HG03378 (cell line): ENCODE data around the gene CAMK1D.
"Not testable (repeated sequence)": the region's sequence is repeated elsewhere in the genome, so short reads cannot be mapped to it uniquely, and the experiment has no call there.

Experiments
- ATAC-seq: cut with Tn5 transposase; IDR thresholded peaks from one replicate; pipeline ENCODE4 v1.9.1; 2021; ENCODE audit warnings: mild to moderate bottlenecking, moderate library complexity; ENCODE audit not compliant: unreplicated experiment

CAMK1D gene

GRCh38 chr10:12835709-12836108, 486.4 kb downstream of the CAMK1D start:
- no peak for ATAC-seq

DNA sequence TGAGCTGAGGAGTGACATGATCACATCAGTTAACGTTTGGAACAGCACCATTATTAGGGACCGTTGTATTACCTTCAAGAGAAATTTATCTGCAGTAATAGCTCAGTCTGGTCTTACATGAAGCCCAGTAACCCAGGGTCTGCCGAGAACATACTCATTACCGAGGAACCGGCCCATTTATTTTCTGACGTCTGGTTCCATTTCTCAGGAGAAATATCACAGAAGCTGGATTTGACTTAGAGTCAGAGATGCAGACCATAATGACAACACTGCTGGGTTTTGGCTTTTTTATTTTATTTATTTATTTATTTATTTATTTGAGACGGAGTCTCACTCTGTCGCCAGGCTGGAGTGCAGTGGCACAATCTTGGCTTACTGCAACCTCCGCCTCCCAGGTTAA, 489.0 kb downstream of the CAMK1D start:
- ATAC-seq, result no peak

DNA sequence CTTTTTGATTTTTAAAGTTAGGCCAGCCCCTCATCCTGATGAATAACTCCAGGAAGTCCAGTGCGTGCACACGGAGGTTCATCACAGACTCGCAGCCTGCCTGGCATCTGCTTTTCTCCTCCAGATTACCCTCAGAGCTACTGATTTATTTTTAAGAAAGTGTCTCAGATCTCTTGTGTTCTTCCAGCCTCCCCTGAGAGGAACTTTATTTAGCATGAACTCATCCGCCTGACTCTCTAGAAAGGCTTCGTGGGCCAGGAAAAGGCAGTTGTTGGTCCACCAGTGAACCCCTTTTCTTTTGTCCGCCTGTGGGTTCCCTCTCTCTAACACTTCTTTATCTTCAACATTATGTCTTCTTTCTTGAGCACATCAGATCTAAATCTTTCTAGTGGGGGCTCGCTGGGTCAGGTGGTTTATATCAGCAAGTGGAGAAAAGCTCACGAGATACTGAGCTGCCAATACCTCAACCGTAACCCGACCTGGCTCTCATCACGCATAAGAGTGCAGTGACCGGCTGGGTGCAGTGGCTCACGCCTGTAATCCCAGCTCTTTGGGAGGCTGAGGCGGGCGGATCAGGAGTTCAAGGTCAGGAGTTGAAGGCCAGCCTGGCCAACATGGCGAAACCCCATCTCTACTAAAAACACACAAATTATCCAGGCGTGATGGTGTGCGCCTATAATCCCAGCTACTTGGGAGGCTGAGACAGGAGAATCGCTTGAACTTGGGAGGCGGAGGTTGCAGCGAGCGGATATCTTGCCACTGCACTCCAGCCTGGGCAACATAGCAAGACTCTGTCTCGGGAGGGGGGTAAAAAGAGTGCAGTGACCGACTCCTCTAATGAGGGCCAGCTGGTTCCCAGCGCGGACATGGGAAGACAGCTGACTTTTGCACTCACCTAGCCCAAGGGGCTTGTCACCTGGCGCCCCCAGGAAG, 489.9 kb downstream of the CAMK1D start:
- ATAC-seq, result no peak

- ATAC-seq, result no peak
These were observed 490.7 kb downstream of the CAMK1D start for GRCh38 chr10:12839941-12840611.

GRCh38 chr10:12841426-12841825, 492.1 kb downstream of the CAMK1D start:
- ATAC-seq, result no peak

DNA sequence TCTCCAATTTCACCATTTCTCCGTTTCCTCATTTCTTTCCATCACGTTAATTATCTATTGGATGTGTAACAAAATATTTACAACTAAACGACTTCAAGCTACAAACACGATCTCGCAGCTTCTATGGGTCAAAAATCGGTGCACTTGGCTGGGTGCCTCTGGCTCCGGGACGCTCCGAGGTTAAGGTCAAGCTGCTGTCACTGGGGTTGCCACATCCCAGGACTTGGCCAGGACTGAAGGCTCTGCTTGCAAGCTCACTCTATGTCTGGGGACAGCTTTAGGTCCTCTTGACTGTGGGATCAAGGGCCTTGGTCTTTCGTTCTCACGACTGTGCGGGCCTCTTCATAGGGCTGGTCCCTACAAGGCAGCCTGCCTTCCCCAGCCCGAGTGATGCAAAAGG, 492.5 kb downstream of the CAMK1D start:
- no peak for ATAC-seq

- no peak for ATAC-seq
These were observed 493.0 kb downstream of the CAMK1D start for GRCh38 chr10:12842310-12842709.

- no peak for ATAC-seq
These were observed 494.1 kb downstream of the CAMK1D start for GRCh38 chr10:12843296-12843945.

DNA sequence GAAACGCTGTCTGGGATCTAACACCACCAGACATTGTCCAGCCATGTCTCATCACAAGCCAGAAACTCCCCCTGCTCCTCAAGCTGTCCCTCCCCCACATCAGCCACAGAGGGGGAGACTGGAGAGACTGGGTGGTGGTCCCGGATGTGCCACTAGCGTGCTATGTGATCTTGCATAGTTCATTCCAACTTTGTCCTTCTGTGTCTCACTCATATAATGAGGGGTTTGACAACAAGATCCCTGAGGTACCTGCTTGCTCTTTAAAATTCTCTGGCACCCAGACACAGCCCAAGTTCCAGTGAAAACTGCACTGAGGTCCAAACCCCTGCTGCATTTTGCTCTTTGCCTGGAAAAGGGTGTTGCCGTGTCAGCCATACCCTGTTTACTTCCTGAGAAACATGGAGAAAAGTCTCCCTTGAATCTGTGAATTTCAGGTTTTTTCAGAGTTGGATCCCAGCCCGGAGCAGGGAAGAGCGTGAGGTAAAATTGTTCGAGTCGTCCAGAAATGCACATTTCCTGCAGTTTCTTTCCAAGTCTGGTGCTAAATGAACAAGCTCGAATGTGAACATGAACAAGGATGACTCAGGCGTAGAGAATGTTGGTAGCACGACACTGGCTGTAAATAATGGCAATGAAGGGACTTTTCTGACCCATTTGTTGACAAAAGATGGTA, 495.6 kb downstream of the CAMK1D start:
- ATAC-seq, result no peak

GRCh38 chr10:12846718-12847117, 497.4 kb downstream of the CAMK1D start:
- ATAC-seq, result no peak

GRCh38 chr10:12847361-12847975, 498.1 kb downstream of the CAMK1D start:
- no peak for ATAC-seq

- no peak for ATAC-seq
These were observed 499.3 kb downstream of the CAMK1D start for GRCh38 chr10:12848439-12849173.

DNA sequence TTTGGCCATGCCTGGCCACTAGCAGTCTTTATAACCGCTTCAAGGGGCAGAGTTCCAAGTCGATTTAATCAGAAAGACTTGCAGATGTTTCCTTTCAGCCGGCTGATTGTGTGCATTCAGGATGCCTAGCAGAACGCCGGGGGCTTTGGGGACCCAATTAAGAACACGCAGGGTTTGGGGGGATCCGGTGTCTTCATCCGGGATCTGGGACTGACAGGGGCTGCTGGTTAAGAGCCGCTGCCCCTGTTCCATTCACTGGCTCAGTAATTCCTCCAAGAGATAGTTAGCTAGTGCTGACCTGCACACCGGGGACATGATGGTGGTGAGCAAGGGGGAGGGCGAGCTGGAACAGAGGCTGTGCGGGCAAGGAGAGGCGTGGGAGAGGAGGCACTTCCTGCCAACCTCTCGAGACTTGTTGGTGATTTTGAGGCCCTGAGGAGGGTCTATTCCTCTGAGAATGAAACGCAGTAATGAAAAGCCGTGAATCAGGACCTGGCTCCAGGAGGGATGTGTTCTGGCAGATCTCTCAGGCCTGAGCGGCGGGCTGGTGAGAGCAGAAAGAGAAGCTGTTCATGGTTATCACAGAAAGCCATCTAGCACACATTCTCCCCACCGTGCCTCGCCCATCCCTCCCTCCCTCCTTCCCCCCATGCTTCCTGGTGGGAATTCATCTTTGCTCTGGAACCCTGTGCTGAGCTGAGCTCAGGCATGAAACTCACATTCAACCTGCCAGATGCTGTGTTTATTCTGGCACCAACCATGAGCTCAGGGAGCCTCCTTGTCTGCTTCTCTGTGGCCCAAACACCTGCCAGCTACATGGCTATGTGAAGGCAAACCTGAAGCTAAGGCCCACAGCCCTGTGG, 500.2 kb downstream of the CAMK1D start:
- ATAC-seq, result no peak

DNA sequence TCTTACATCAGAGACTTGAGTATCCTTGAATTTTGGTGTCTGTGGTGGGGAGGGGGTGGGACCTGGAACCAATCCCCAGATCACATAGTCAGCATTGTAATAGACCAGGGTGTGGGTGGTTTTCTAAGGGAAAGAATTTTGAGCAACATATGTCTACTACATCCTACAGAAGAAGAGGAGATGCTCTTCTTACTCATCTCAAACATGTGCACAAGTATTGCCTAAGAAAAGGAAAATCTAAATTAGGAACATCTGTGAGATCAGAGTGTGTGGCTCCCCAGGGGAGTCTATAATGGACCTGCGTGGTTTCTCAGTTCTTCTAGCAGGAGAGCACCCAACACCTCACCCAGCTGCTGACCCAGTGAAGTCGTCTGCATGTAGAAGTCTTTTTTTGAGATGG, 503.3 kb downstream of the CAMK1D start:
- no peak for ATAC-seq

GRCh38 chr10:12854988-12855387, 505.6 kb downstream of the CAMK1D start:
- ATAC-seq, result no peak

DNA sequence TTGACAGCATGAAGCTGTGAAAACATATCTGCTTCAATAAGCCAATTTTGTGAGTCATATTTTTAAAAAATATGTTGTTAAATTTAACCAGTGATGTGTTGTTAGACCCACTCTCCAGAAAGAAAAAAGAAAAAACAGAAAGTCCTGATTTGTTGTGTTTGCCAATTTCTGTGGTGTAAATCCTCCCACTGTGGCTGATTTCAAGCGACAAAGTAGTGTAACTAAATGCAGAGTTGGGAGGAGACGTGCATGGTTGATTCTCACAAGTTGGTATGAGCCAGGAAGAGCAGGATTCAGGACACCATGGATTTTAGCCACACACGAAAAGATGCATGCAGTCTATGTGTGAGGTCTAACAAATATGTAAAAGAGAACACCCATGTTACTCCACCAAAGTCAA, 513.1 kb downstream of the CAMK1D start:
- no peak for ATAC-seq

DNA sequence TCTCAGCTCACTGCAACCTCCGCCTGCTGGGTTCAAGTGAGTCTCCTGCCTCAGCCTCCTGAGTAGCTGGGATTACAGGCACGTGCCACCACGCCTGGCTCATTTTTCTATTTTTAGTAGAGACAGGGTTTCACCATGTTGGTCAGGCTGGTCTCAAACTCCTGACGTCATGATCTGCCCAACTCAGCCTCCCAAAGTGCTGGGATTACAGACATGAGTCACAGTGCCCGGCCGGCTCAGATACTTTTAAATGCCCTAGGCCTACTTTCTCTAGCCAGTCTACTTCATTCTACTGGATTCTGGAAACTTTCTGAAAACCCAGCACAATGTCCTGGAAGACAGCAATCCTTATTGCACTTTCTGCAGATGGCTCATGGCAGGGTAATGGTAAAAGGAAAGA, 516.2 kb downstream of the CAMK1D start:
- not testable (repeated sequence) for ATAC-seq

DNA sequence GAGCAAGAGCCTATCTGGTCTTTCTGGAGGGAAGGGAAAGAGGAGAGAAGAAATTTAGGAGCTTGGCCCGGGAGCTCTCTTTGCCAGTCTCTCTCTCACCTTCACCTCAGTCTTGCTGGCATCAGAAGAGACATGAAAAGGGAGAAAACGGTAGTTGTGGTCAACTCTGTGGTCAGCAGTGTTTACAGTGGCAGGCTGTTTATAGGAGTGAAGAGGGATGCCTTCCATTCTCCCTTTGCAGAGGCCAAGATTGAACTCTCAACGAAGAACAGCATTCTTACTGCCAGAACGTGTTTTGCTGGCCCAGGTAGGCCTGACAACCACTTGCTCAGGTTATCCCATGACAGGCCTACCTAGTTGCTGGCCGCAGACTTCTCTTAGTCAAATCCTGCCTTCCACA, 518.9 kb downstream of the CAMK1D start:
- ATAC-seq, result no peak

DNA sequence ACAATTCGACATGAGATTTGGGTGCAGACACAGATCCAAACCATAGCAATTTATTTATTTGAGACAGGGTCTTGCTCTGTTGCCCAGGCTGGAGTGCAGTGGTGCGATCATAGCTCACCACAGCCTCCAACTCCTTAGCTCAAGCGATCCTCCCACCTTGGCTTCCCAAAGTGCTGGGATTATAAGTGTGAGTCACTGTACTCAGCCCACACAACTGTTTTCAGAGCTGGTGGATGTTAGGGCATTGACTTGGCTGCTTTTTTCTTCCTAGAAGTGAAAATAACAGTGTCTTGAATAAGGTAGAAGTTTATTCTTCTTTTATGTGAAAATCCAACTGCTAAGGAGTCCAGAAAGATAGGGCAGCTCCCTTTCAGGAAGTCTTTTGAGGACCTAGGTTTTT, 520.1 kb downstream of the CAMK1D start:
- ATAC-seq, result no peak
